Astrocyte (in vitro differentiated cells and primary cell): Measurements from ENCODE around the gene RAF1.

Source experiments
- EZH2 ChIP-seq: IDR thresholded peaks from 2 replicates; pipeline ENCODE4 v1.6.1; 2012; ENCODE audit warnings: mild to moderate bottlenecking, low read length, inconsistent platforms; ENCODE audit not compliant: insufficient read depth
- TF ChIP-seq, protein P1 (sequence below): IDR thresholded peaks from 2 replicates; pipeline ENCODE4 v1.5.1; 2011; ENCODE audit warnings: low read depth, mild to moderate bottlenecking, inconsistent platforms, low read length, moderate library complexity; ENCODE audit not compliant: insufficient read depth

DNA sequence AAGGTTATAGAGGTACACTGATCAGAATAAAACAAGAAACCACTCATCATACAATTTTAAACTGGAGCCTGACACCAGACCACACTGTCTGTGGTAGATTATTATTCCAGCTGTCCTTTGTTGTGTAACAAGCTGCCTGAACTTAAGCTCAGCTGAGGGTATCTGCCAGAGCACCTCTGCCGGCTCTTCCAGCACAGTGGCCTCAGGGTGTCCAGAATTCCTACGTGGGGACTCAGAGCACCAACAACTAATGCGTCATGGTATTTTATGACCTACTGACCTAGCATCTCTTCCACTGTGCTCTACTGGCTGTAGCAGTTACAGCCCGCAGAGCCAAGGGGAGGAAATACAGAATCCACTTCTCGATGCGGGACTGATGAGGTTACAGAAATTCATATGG, 15.6 kb upstream of the RAF1 start:
- TF ChIP-seq, protein P1, sequence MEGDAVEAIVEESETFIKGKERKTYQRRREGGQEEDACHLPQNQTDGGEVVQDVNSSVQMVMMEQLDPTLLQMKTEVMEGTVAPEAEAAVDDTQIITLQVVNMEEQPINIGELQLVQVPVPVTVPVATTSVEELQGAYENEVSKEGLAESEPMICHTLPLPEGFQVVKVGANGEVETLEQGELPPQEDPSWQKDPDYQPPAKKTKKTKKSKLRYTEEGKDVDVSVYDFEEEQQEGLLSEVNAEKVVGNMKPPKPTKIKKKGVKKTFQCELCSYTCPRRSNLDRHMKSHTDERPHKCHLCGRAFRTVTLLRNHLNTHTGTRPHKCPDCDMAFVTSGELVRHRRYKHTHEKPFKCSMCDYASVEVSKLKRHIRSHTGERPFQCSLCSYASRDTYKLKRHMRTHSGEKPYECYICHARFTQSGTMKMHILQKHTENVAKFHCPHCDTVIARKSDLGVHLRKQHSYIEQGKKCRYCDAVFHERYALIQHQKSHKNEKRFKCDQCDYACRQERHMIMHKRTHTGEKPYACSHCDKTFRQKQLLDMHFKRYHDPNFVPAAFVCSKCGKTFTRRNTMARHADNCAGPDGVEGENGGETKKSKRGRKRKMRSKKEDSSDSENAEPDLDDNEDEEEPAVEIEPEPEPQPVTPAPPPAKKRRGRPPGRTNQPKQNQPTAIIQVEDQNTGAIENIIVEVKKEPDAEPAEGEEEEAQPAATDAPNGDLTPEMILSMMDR: no peak
- no peak for TF ChIP-seq EZH2
